Smooth muscle cell (in vitro differentiated cells): ENCODE data around the gene CDH13. TPM values are rescaled to one million over a fixed set of nuclear protein-coding genes. Genes with fewer than 3 reads are reported as not detected.

Source experiments
- DNase-seq: peaks from one replicate; lab custom pipeline; 2025; ENCODE audit not compliant: unreplicated experiment; lab: John Stamatoyannopoulos, UW
- H2AFZ ChIP-seq: fragments of 200-600 bp; sonication (generic); 2 replicates; pipeline ENCODE4 v1.6.0; 2016; ENCODE audit warnings: antibody characterized with exemption, low read depth, mild to moderate bottlenecking
- H3F3A ChIP-seq: fragments of 200-600 bp; sonication (generic); 2 replicates; pipeline ENCODE4 v1.6.0; 2017; ENCODE audit warnings: antibody characterized with exemption, low read depth
- H3K27ac ChIP-seq: fragments of 200-600 bp; sonication (generic); 2 replicates; pipeline ENCODE4 v1.5.1; 2016; ENCODE audit warnings: low read depth, mild to moderate bottlenecking
- H3K27me3 ChIP-seq: fragments of 200-600 bp; sonication (generic); 2 replicates; pipeline ENCODE4 v1.6.1; 2016; ENCODE audit warnings: low read depth, mild to moderate bottlenecking
- H3K36me3 ChIP-seq: fragments of 200-600 bp; sonication (generic); 2 replicates; pipeline ENCODE4 v1.5.1; 2016; ENCODE audit warnings: low read depth
- H3K4me1 ChIP-seq: fragments of 200-600 bp; sonication (generic); 2 replicates; pipeline ENCODE4 v1.5.1; 2016; ENCODE audit warnings: low read depth
- H3K4me2 ChIP-seq: fragments of 200-600 bp; sonication (generic); 2 replicates; pipeline ENCODE4 v1.6.0; 2016; ENCODE audit warnings: mild to moderate bottlenecking
- H3K4me3 ChIP-seq: fragments of 200-600 bp; sonication (generic); 2 replicates; pipeline ENCODE4 v1.5.1; 2016; ENCODE audit warnings: mild to moderate bottlenecking
- H3K79me2 ChIP-seq: fragments of 200-600 bp; sonication (generic); 2 replicates; pipeline ENCODE4 v1.6.0; 2016; ENCODE audit warnings: low read depth, mild to moderate bottlenecking
- H3K9ac ChIP-seq: fragments of 200-600 bp; sonication (generic); 2 replicates; pipeline ENCODE4 v1.6.0; 2016; ENCODE audit warnings: low read depth
- H3K9me3 ChIP-seq: fragments of 200-600 bp; sonication (generic); replicated peaks from 2 replicates; pipeline ENCODE4 v1.5.1; 2016; ENCODE audit warnings: low read depth
- H4K20me1 ChIP-seq: fragments of 200-600 bp; sonication (generic); 2 replicates; pipeline ENCODE4 v1.6.0; 2016; ENCODE audit warnings: low read depth
- WGBS: methylation state at CpG from one replicate; pipeline ENCODE4 v1.1.7; 2016; ENCODE audit warnings: low lambda C conversion rate; 5-methylcytosine and 5-hydroxymethylcytosine counted together
- polyA plus RNA-seq: library from polyadenylated mRNA; unstranded; fragments of >200 nt; fragmentation: Nextera tagmentation; extraction: Ambion mirVana; gene quantifications from 2 replicates; pipeline ENCODE4 v1.2.1, GENCODE V29; 2016
- total RNA-seq: library from RNA; depleted of rRNA; stranded (reverse); fragments of >200 nt; gene quantifications from 2 replicates; pipeline ENCODE4 v1.2.3, GENCODE V29; 2014
- TF ChIP-seq, protein P1 (sequence below): fragments of 200-600 bp; sonication (generic); IDR thresholded peaks from 2 replicates; pipeline ENCODE4 v1.5.1; 2017; ENCODE audit warnings: borderline replicate concordance, mild to moderate bottlenecking, antibody characterized with exemption; ENCODE audit not compliant: insufficient read depth, poor library complexity, severe bottlenecking

CDH13 gene
- total and polyA plus RNA-seq, 2 experiments from 2014 or later, result 12.1 to 32.2 TPM

DNA sequence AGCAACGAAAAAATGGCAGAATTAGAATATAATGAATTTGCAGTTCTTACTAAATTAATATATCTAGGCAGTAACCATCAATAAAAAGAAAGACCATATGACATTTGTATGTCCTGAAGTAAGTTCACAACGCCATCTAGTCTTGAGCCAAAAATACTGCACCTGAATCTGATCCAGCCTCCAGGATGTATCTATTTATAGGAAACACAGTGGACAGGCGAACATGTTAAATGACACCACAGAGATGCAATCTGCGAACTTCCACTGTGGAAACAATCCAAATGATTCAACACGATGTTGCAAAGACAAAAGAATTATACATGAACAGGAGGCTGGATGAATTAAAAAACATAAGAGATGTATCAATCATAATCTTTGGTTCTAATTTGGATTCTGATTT, 197.6 kb downstream of the CDH13 start:
- 82% methylated on average over 5 of the region's 5 CpGs for WGBS

DNA sequence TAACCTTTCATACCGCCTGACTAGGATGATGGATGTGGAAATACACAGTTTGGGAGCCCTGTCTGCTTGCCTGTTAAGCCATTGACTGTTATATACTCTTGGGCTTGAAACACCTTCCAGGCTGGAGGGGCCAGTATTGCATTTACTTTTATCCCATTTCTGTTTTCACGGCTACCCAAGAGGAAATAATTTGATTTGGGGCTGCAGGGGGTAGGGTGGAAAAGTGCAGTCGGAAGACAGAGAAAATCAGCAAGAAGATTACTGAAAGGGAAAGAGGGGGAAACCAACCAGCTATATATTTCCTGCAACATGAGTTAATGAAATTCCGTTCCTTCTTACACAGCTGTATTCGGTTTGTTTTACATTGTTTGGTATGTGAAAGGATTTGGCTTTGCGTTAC, 202.5 kb downstream of the CDH13 start:
- TF ChIP-seq, protein P1, sequence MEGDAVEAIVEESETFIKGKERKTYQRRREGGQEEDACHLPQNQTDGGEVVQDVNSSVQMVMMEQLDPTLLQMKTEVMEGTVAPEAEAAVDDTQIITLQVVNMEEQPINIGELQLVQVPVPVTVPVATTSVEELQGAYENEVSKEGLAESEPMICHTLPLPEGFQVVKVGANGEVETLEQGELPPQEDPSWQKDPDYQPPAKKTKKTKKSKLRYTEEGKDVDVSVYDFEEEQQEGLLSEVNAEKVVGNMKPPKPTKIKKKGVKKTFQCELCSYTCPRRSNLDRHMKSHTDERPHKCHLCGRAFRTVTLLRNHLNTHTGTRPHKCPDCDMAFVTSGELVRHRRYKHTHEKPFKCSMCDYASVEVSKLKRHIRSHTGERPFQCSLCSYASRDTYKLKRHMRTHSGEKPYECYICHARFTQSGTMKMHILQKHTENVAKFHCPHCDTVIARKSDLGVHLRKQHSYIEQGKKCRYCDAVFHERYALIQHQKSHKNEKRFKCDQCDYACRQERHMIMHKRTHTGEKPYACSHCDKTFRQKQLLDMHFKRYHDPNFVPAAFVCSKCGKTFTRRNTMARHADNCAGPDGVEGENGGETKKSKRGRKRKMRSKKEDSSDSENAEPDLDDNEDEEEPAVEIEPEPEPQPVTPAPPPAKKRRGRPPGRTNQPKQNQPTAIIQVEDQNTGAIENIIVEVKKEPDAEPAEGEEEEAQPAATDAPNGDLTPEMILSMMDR, result no peak
- H3K4me2 ChIP-seq, result no peak overlapping the region
- no peak for DNase-seq
- no peak overlapping the region for H3K9ac ChIP-seq
- no peaks in the 10 kb centered on the region for H3K9me3 ChIP-seq
- no peak overlapping the region for H2AFZ ChIP-seq
- WGBS, result 95% methylated on average over 6 of the region's 6 CpGs
- no peak overlapping the region for H3K4me3 ChIP-seq
- no peaks in the 10 kb centered on the region for H4K20me1 ChIP-seq
- no peaks in the 10 kb centered on the region for H3F3A ChIP-seq
- H3K27ac ChIP-seq, result no peak overlapping the region
- no peaks in the 10 kb centered on the region for H3K36me3 ChIP-seq
- peaks cover 4% of the 10 kb centered on the region for H3K4me1 ChIP-seq
- H3K79me2 ChIP-seq, result no peaks in the 10 kb centered on the region
- H3K27me3 ChIP-seq, result no peaks in the 10 kb centered on the region

More for the DNA sequence above, 197.6 kb downstream of the CDH13 start:
- H3K9ac ChIP-seq, result no peak overlapping the region
- H3K27me3 ChIP-seq, result no peaks in the 10 kb centered on the region
- H4K20me1 ChIP-seq, result no peaks in the 10 kb centered on the region
- H3F3A ChIP-seq, result no peaks in the 10 kb centered on the region
- no peak overlapping the region for H3K4me3 ChIP-seq
- no peak for DNase-seq
- TF ChIP-seq, protein P1, result no peak
- H3K9me3 ChIP-seq, result no peaks in the 10 kb centered on the region
- H3K27ac ChIP-seq, result no peak overlapping the region
- no peaks in the 10 kb centered on the region for H3K4me1 ChIP-seq
- H2AFZ ChIP-seq, result no peak overlapping the region
- no peak overlapping the region for H3K4me2 ChIP-seq
- no peaks in the 10 kb centered on the region for H3K36me3 ChIP-seq
- no peaks in the 10 kb centered on the region for H3K79me2 ChIP-seq

DNA sequence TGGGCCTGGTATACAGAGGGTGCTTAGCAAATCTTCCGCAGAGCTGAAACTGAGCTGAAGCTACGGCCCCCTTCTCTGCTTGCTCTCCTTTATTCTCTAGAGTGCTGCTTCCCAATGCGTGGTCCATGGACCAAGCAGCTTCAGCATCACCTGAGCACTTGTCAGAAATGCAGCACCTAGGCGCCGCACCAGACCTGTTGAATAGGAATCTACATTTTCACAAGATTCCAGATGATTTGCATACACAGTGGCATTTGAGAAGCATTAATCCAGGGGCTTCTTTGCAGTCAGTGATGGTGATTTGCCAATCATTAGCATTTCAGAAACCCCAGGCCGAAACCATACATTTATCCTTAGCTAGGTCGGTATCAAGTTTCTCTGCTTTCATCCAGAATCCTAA, 204.2 kb downstream of the CDH13 start:
- no peaks in the 10 kb centered on the region for H3K27me3 ChIP-seq
- no peaks in the 10 kb centered on the region for H3F3A ChIP-seq
- no peaks in the 10 kb centered on the region for H3K79me2 ChIP-seq
- no peak for DNase-seq
- H3K4me2 ChIP-seq, result no peak overlapping the region
- H3K9me3 ChIP-seq, result no peaks in the 10 kb centered on the region
- 82% methylated on average over 7 of the region's 7 CpGs for WGBS
- H2AFZ ChIP-seq, result no peak overlapping the region
- H3K4me1 ChIP-seq, result peaks cover 4% of the 10 kb centered on the region
- no peak overlapping the region for H3K4me3 ChIP-seq
- H3K9ac ChIP-seq, result no peak overlapping the region
- H3K27ac ChIP-seq, result no peak overlapping the region
- H4K20me1 ChIP-seq, result no peaks in the 10 kb centered on the region
- no peaks in the 10 kb centered on the region for H3K36me3 ChIP-seq
- TF ChIP-seq, protein P1, result no peak

DNA sequence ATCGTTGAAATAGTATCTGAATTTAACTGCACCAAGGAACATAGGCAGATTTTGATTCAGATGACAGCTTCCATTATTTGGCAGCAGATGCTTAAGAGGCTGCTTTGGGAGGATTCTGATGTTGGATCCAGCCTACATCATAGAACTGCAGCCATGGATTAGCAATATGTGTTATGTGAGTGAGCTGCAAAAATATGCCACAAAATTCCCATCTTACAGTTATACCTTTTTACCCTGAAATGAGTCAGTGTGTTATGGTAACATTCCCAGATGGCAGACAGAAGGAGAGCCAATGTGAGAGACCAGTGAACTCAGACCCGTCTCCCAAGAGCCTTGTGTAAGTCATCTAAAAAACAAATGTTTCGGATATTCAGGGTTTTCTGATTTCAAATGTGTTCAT, 206.1 kb downstream of the CDH13 start:
- 88% methylated on average over 3 of the region's 3 CpGs for WGBS
- Histone ChIP-seq H3K9ac (no peak overlapping the region), H4K20me1 (no peaks in the 10 kb centered on the region), H3K27me3 (no peaks in the 10 kb centered on the region), H3K4me3 (no peak overlapping the region), H3K4me1 (peaks cover 4% of the 10 kb centered on the region), H3K4me2 (no peak overlapping the region), H3K36me3 (no peaks in the 10 kb centered on the region), H3K9me3 (no peaks in the 10 kb centered on the region), H3K79me2 (no peaks in the 10 kb centered on the region), H3K27ac (no peak overlapping the region), H2AFZ (no peak overlapping the region), H3F3A (no peaks in the 10 kb centered on the region)
- DNase-seq, result no peak
- TF ChIP-seq, protein P1, result no peak
